SK-N-MC (cell line): ENCODE results near the gene CD300E.

Experiments
- EZH2 ChIP-seq: fragments of 200-600 bp; sonication (generic); IDR thresholded peaks from one replicate; pipeline ENCODE4 v1.6.1; 2017; ENCODE audit warnings: antibody characterized with exemption
- FOXP2 ChIP-seq: optimal IDR thresholded peaks from 2 replicates; pipeline ENCODE3; 2011; ENCODE audit warnings: mild to moderate bottlenecking, moderate library complexity; ENCODE audit not compliant: insufficient read depth; ENCODE audit errors: extremely low read length, control extremely low read depth
- POLR2AphosphoS5 ChIP-seq: IDR thresholded peaks from 2 replicates; pipeline ENCODE4 v1.6.1; 2012; ENCODE audit warnings: mild to moderate bottlenecking, low read depth, low read length, borderline replicate concordance

GRCh38 chr17:74632617-74633016 is 9.1 kb upstream of the CD300E start:
- TF ChIP-seq POLR2AphosphoS5 = no peak
- TF ChIP-seq EZH2 = no peak
- TF ChIP-seq FOXP2 = no peak
